ENCODE results near the gene MSH3.

- TF ChIP-seq CTCF (IDR thresholded peaks at IDR 0.05; ENCODE audit: insufficient read depth, low read depth, low read length) = no peak
- no peak for TF ChIP-seq EZH2 (IDR thresholded peaks at IDR 0.05; ENCODE audit: insufficient read depth, low read length)
Measured at GRCh38 chr5:80755626-80756025, 101.2 kb downstream of the MSH3 start.
